ENCODE results near the gene TDRD15.

DNA sequence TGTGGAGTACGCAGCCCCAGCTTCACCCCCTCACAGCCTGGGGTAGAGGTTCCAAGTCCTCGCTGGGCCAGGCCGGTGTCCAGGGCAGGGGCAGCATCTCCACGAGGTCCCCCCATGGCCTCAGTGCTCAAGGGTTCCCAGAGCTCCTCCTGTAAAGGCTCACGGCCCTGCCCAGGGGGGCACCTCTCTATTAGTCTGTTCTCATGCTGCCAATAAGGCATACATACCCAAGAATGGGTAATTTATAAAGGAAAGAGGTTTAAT, 38.8 kb downstream of the TDRD15 start:
- TF ChIP-seq ZNF548 (tag by site-specific recombination; IDR thresholded peaks at IDR 0.05) (no peak), KLF7 (tag by site-specific recombination; IDR thresholded peaks at IDR 0.05; ENCODE audit: borderline replicate concordance) (no peak), ZNF514 (tag by site-specific recombination; IDR thresholded peaks at IDR 0.05) (no peak), ZNF175 (tag by site-specific recombination; IDR thresholded peaks at IDR 0.05) (no peak), ZNF274 (IDR thresholded peaks at IDR 0.05; ENCODE audit: low read length) (no peak), ZNF274 (tag by site-specific recombination; IDR thresholded peaks at IDR 0.05; ENCODE audit: borderline replicate concordance) (no peak), ZNF776 (tag by site-specific recombination; IDR thresholded peaks at IDR 0.05; ENCODE audit: borderline replicate concordance) (no peak), ZNF404 (tag by site-specific recombination; IDR thresholded peaks at IDR 0.05) (no peak), RBAK (tag by site-specific recombination; IDR thresholded peaks at IDR 0.05) (no peak), WT1 (tag by site-specific recombination; IDR thresholded peaks at IDR 0.05) (no peak)
- TF ChIP-seq, protein P1, sequence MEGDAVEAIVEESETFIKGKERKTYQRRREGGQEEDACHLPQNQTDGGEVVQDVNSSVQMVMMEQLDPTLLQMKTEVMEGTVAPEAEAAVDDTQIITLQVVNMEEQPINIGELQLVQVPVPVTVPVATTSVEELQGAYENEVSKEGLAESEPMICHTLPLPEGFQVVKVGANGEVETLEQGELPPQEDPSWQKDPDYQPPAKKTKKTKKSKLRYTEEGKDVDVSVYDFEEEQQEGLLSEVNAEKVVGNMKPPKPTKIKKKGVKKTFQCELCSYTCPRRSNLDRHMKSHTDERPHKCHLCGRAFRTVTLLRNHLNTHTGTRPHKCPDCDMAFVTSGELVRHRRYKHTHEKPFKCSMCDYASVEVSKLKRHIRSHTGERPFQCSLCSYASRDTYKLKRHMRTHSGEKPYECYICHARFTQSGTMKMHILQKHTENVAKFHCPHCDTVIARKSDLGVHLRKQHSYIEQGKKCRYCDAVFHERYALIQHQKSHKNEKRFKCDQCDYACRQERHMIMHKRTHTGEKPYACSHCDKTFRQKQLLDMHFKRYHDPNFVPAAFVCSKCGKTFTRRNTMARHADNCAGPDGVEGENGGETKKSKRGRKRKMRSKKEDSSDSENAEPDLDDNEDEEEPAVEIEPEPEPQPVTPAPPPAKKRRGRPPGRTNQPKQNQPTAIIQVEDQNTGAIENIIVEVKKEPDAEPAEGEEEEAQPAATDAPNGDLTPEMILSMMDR (tag by site-specific recombination; IDR thresholded peaks at IDR 0.05), result no peak
- TF ChIP-seq, protein P2, sequence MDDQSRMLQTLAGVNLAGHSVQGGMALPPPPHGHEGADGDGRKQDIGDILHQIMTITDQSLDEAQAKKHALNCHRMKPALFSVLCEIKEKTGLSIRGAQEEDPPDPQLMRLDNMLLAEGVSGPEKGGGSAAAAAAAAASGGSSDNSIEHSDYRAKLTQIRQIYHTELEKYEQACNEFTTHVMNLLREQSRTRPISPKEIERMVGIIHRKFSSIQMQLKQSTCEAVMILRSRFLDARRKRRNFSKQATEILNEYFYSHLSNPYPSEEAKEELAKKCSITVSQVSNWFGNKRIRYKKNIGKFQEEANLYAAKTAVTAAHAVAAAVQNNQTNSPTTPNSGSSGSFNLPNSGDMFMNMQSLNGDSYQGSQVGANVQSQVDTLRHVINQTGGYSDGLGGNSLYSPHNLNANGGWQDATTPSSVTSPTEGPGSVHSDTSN (CRISPR knock-in tag; IDR thresholded peaks at IDR 0.05), result no peak
- TF ChIP-seq, protein P3, sequence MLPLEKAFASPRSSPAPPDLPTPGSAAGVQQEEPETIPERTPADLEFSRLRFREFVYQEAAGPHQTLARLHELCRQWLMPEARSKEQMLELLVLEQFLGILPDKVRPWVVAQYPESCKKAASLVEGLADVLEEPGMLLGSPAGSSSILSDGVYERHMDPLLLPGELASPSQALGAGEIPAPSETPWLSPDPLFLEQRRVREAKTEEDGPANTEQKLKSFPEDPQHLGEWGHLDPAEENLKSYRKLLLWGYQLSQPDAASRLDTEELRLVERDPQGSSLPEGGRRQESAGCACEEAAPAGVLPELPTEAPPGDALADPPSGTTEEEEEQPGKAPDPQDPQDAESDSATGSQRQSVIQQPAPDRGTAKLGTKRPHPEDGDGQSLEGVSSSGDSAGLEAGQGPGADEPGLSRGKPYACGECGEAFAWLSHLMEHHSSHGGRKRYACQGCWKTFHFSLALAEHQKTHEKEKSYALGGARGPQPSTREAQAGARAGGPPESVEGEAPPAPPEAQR (tag by site-specific recombination; IDR thresholded peaks at IDR 0.05), result no peak
- TF ChIP-seq, protein P4, sequence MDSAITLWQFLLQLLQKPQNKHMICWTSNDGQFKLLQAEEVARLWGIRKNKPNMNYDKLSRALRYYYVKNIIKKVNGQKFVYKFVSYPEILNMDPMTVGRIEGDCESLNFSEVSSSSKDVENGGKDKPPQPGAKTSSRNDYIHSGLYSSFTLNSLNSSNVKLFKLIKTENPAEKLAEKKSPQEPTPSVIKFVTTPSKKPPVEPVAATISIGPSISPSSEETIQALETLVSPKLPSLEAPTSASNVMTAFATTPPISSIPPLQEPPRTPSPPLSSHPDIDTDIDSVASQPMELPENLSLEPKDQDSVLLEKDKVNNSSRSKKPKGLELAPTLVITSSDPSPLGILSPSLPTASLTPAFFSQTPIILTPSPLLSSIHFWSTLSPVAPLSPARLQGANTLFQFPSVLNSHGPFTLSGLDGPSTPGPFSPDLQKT (IDR thresholded peaks at IDR 0.05; ENCODE audit: borderline replicate concordance, low read depth, low read length), result no peak
- TF ChIP-seq, protein P5, sequence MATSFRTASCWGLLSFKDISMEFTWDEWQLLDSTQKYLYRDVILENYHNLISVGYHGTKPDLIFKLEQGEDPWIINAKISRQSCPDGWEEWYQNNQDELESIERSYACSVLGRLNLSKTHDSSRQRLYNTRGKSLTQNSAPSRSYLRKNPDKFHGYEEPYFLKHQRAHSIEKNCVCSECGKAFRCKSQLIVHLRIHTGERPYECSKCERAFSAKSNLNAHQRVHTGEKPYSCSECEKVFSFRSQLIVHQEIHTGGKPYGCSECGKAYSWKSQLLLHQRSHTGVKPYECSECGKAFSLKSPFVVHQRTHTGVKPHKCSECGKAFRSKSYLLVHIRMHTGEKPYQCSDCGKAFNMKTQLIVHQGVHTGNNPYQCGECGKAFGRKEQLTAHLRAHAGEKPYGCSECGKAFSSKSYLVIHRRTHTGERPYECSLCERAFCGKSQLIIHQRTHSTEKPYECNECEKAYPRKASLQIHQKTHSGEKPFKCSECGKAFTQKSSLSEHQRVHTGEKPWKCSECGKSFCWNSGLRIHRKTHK (tag by site-specific recombination; IDR thresholded peaks at IDR 0.05), result no peak
